Measurements from ENCODE around the gene TRIML1.
"Not testable (repeated sequence)": the region's sequence is repeated elsewhere in the genome, so short reads cannot be mapped to it uniquely, and the experiment has no call there.

Gene TRIML1

GRCh38 chr4:188158336-188158735, 19.1 kb downstream of the TRIML1 start:
- no peaks in the 10 kb centered on the region for H3K27me3 ChIP-seq (ENCODE audit: control insufficient read depth, insufficient read depth, low read length)
- H3K4me3 ChIP-seq (ENCODE audit: low read depth, low read length) = no peak overlapping the region
- no peaks in the 10 kb centered on the region for H3K36me3 ChIP-seq (ENCODE audit: control insufficient read depth, insufficient read depth, low read length)
- no peaks in the 10 kb centered on the region for H3K4me1 ChIP-seq (ENCODE audit: control insufficient read depth, insufficient read depth, low read length)
- no peak overlapping the region for H3K9ac ChIP-seq (ENCODE audit: low read depth, low read length)
- no peaks in the 10 kb centered on the region for H3K9me3 ChIP-seq (ENCODE audit: control insufficient read depth, insufficient read depth, low read length)

- not testable (repeated sequence) for H3K36me3 ChIP-seq (ENCODE audit: control insufficient read depth, insufficient read depth, low read length); H3K9me3 ChIP-seq (ENCODE audit: control insufficient read depth, insufficient read depth, low read length); H3K27me3 ChIP-seq (ENCODE audit: control insufficient read depth, insufficient read depth, low read length); H3K9ac ChIP-seq (ENCODE audit: low read depth, low read length); H3K4me1 ChIP-seq (ENCODE audit: control insufficient read depth, insufficient read depth, low read length); H3K4me3 ChIP-seq (ENCODE audit: low read depth, low read length)
These were observed 20.4 kb downstream of the TRIML1 start for GRCh38 chr4:188159513-188160226.

- no peaks in the 10 kb centered on the region for H3K9me3 ChIP-seq (ENCODE audit: control insufficient read depth, insufficient read depth, low read length)
- H3K4me3 ChIP-seq (ENCODE audit: low read depth, low read length) = no peak overlapping the region
- H3K4me1 ChIP-seq (ENCODE audit: control insufficient read depth, insufficient read depth, low read length) = no peaks in the 10 kb centered on the region
- H3K27me3 ChIP-seq (ENCODE audit: control insufficient read depth, insufficient read depth, low read length) = no peaks in the 10 kb centered on the region
- no peak overlapping the region for H3K9ac ChIP-seq (ENCODE audit: low read depth, low read length)
- no peaks in the 10 kb centered on the region for H3K36me3 ChIP-seq (ENCODE audit: control insufficient read depth, insufficient read depth, low read length)
These were observed 21.2 kb downstream of the TRIML1 start for GRCh38 chr4:188160406-188160805.

GRCh38 chr4:188161167-188161566, 21.9 kb downstream of the TRIML1 start:
- H3K4me1 ChIP-seq (ENCODE audit: control insufficient read depth, insufficient read depth, low read length) = no peaks in the 10 kb centered on the region
- no peaks in the 10 kb centered on the region for H3K36me3 ChIP-seq (ENCODE audit: control insufficient read depth, insufficient read depth, low read length)
- no peak overlapping the region for H3K9ac ChIP-seq (ENCODE audit: low read depth, low read length)
- H3K27me3 ChIP-seq (ENCODE audit: control insufficient read depth, insufficient read depth, low read length) = no peaks in the 10 kb centered on the region
- no peak overlapping the region for H3K4me3 ChIP-seq (ENCODE audit: low read depth, low read length)
- no peaks in the 10 kb centered on the region for H3K9me3 ChIP-seq (ENCODE audit: control insufficient read depth, insufficient read depth, low read length)

- H3K27me3 ChIP-seq (ENCODE audit: control insufficient read depth, insufficient read depth, low read length) = no peaks in the 10 kb centered on the region
- H3K4me3 ChIP-seq (ENCODE audit: low read depth, low read length) = no peak overlapping the region
- no peak overlapping the region for H3K9ac ChIP-seq (ENCODE audit: low read depth, low read length)
- H3K36me3 ChIP-seq (ENCODE audit: control insufficient read depth, insufficient read depth, low read length) = no peaks in the 10 kb centered on the region
- H3K9me3 ChIP-seq (ENCODE audit: control insufficient read depth, insufficient read depth, low read length) = no peaks in the 10 kb centered on the region
- H3K4me1 ChIP-seq (ENCODE audit: control insufficient read depth, insufficient read depth, low read length) = no peaks in the 10 kb centered on the region
These were observed 23.5 kb downstream of the TRIML1 start for GRCh38 chr4:188162698-188163097.

GRCh38 chr4:188168726-188169373, 29.6 kb downstream of the TRIML1 start:
- Histone ChIP-seq H3K9me3 (ENCODE audit: control insufficient read depth, insufficient read depth, low read length) (no peaks in the 10 kb centered on the region), H3K9ac (ENCODE audit: low read depth, low read length) (no peak overlapping the region), H3K4me3 (ENCODE audit: low read depth, low read length) (no peak overlapping the region), H3K4me1 (ENCODE audit: control insufficient read depth, insufficient read depth, low read length) (no peaks in the 10 kb centered on the region), H3K27me3 (ENCODE audit: control insufficient read depth, insufficient read depth, low read length) (no peaks in the 10 kb centered on the region), H3K36me3 (ENCODE audit: control insufficient read depth, insufficient read depth, low read length) (no peaks in the 10 kb centered on the region)

- Histone ChIP-seq H3K36me3 (ENCODE audit: control insufficient read depth, insufficient read depth, low read length) (no peaks in the 10 kb centered on the region), H3K27me3 (ENCODE audit: control insufficient read depth, insufficient read depth, low read length) (no peaks in the 10 kb centered on the region), H3K4me1 (ENCODE audit: control insufficient read depth, insufficient read depth, low read length) (no peaks in the 10 kb centered on the region), H3K9ac (ENCODE audit: low read depth, low read length) (no peak overlapping the region), H3K9me3 (ENCODE audit: control insufficient read depth, insufficient read depth, low read length) (no peaks in the 10 kb centered on the region), H3K4me3 (ENCODE audit: low read depth, low read length) (no peak overlapping the region)
These were observed 32.3 kb downstream of the TRIML1 start for GRCh38 chr4:188171551-188171950.

- no peaks in the 10 kb centered on the region for H3K36me3 ChIP-seq (ENCODE audit: control insufficient read depth, insufficient read depth, low read length)
- peaks cover 7% of the 10 kb centered on the region for H3K9me3 ChIP-seq (ENCODE audit: control insufficient read depth, insufficient read depth, low read length)
- H3K9ac ChIP-seq (ENCODE audit: low read depth, low read length) = no peak overlapping the region
- H3K4me1 ChIP-seq (ENCODE audit: control insufficient read depth, insufficient read depth, low read length) = no peaks in the 10 kb centered on the region
- no peak overlapping the region for H3K4me3 ChIP-seq (ENCODE audit: low read depth, low read length)
- no peaks in the 10 kb centered on the region for H3K27me3 ChIP-seq (ENCODE audit: control insufficient read depth, insufficient read depth, low read length)
These were observed 36.0 kb downstream of the TRIML1 start for GRCh38 chr4:188175288-188175687.

- no peak overlapping the region for H3K9ac ChIP-seq (ENCODE audit: low read depth, low read length)
- H3K4me1 ChIP-seq (ENCODE audit: control insufficient read depth, insufficient read depth, low read length) = no peaks in the 10 kb centered on the region
These were observed 38.9 kb downstream of the TRIML1 start for GRCh38 chr4:188177997-188178675.

GRCh38 chr4:188178806-188179205, 39.6 kb downstream of the TRIML1 start:
- H3K4me3 ChIP-seq (ENCODE audit: low read depth, low read length) = no peak overlapping the region
- no peaks in the 10 kb centered on the region for H3K27me3 ChIP-seq (ENCODE audit: control insufficient read depth, insufficient read depth, low read length)
- H3K36me3 ChIP-seq (ENCODE audit: control insufficient read depth, insufficient read depth, low read length) = no peaks in the 10 kb centered on the region
- H3K9ac ChIP-seq (ENCODE audit: low read depth, low read length) = no peak overlapping the region
- no peaks in the 10 kb centered on the region for H3K4me1 ChIP-seq (ENCODE audit: control insufficient read depth, insufficient read depth, low read length)
- H3K9me3 ChIP-seq (ENCODE audit: control insufficient read depth, insufficient read depth, low read length) = peaks cover 7% of the 10 kb centered on the region

More at GRCh38 chr4:188177997-188178675, 38.9 kb downstream of the TRIML1 start:
- Histone ChIP-seq H3K27me3 (ENCODE audit: control insufficient read depth, insufficient read depth, low read length) (no peaks in the 10 kb centered on the region), H3K9me3 (ENCODE audit: control insufficient read depth, insufficient read depth, low read length) (peaks cover 7% of the 10 kb centered on the region), H3K4me3 (ENCODE audit: low read depth, low read length) (no peak overlapping the region), H3K36me3 (ENCODE audit: control insufficient read depth, insufficient read depth, low read length) (no peaks in the 10 kb centered on the region)

- H3K4me1 ChIP-seq (ENCODE audit: control insufficient read depth, insufficient read depth, low read length) = no peaks in the 10 kb centered on the region
- H3K9me3 ChIP-seq (ENCODE audit: control insufficient read depth, insufficient read depth, low read length) = no peaks in the 10 kb centered on the region
- no peak overlapping the region for H3K4me3 ChIP-seq (ENCODE audit: low read depth, low read length)
- no peaks in the 10 kb centered on the region for H3K27me3 ChIP-seq (ENCODE audit: control insufficient read depth, insufficient read depth, low read length)
- no peaks in the 10 kb centered on the region for H3K36me3 ChIP-seq (ENCODE audit: control insufficient read depth, insufficient read depth, low read length)
- no peak overlapping the region for H3K9ac ChIP-seq (ENCODE audit: low read depth, low read length)
These were observed 47.9 kb downstream of the TRIML1 start for GRCh38 chr4:188187106-188187505.

GRCh38 chr4:188190461-188190860, 51.2 kb downstream of the TRIML1 start:
- Histone ChIP-seq H3K9ac (ENCODE audit: low read depth, low read length) (no peak overlapping the region), H3K36me3 (ENCODE audit: control insufficient read depth, insufficient read depth, low read length) (no peaks in the 10 kb centered on the region), H3K4me1 (ENCODE audit: control insufficient read depth, insufficient read depth, low read length) (no peaks in the 10 kb centered on the region), H3K9me3 (ENCODE audit: control insufficient read depth, insufficient read depth, low read length) (no peaks in the 10 kb centered on the region), H3K27me3 (ENCODE audit: control insufficient read depth, insufficient read depth, low read length) (no peaks in the 10 kb centered on the region), H3K4me3 (ENCODE audit: low read depth, low read length) (no peak overlapping the region)

All from iPS-15b (cell line).